Effector memory CD8-positive, alpha-beta T cell (primary cell): ENCODE data around the gene LRP1B.
"Not testable (repeated sequence)": the region's sequence is repeated elsewhere in the genome, so short reads cannot be mapped to it uniquely, and the experiment has no call there.

Experiments
- ATAC-seq: fragments of 150-1000 bp; cut with Tn5 transposase; replicated peaks from 2 replicates; pipeline ENCODE4 v1.10.0; 2021; ENCODE audit warnings: mild to moderate bottlenecking, moderate library complexity
- DNase-seq, 3 experiments: peaks; one replicate each; pipeline ENCODE4 v3.0.0; 2021
- H3K27ac Mint-ChIP-seq, 2 donors: one replicate each; pipeline ENCODE4 v1.8.0; 2022; ENCODE audit warnings: mild to moderate bottlenecking in 2 of 2, mixed read lengths in 2 of 2, moderate library complexity in 2 of 2
- H3K27me3 Mint-ChIP-seq, 2 donors: one replicate each; pipeline ENCODE4 v1.8.0; 2022; ENCODE audit warnings: mixed read lengths in 2 of 2
- H3K36me3 Mint-ChIP-seq: one replicate; pipeline ENCODE4 v1.8.0; 2022; ENCODE audit warnings: mild to moderate bottlenecking, moderate library complexity, mixed read lengths; ENCODE audit not compliant: insufficient read depth
- H3K4me1 Mint-ChIP-seq, 2 donors: one replicate each; pipeline ENCODE4 v1.8.0; 2022; ENCODE audit warnings: low read depth in 2 of 2, mixed read lengths in 2 of 2
- H3K4me3 Mint-ChIP-seq, 2 donors: one replicate each; pipeline ENCODE4 v1.8.0; 2022; ENCODE audit warnings: mild to moderate bottlenecking in 2 of 2, mixed read lengths in 2 of 2, moderate library complexity in 2 of 2
- H3K9me3 Mint-ChIP-seq, 2 donors: one replicate each; pipeline ENCODE4 v1.8.0; 2022; ENCODE audit warnings: mixed read lengths in 2 of 2

Gene LRP1B

DNA sequence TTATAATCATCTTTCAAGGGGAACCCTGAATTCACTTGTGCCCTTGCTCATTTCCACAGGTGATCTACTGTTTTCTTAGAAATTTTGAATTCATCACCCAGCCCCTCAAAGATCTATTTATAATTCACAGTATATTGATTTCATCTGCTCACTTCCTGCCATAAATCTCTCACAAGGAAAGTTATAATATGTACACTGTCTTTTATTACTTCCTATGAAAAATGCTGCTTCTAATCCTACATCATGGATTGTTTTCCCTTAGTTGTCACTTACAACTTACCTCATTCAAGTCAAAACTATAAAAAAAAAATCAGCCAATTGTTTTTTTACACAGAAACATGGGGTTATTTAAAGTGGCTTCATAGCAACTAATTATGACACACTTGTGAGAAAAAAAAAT, 1443.0 kb downstream of the LRP1B start:
- DNase-seq (no peak), ATAC-seq (no peak)
- H3K27me3 Mint-ChIP-seq: no peaks in the 10 kb centered on the region
- no peak overlapping the region for H3K4me3 Mint-ChIP-seq
- H3K4me1 Mint-ChIP-seq: no peaks in the 10 kb centered on the region
- peaks cover 14 to 20% of the 10 kb centered on the region in 2 donors for H3K9me3 Mint-ChIP-seq
- H3K36me3 Mint-ChIP-seq: no peaks in the 10 kb centered on the region
- no peak overlapping the region for H3K27ac Mint-ChIP-seq

DNA sequence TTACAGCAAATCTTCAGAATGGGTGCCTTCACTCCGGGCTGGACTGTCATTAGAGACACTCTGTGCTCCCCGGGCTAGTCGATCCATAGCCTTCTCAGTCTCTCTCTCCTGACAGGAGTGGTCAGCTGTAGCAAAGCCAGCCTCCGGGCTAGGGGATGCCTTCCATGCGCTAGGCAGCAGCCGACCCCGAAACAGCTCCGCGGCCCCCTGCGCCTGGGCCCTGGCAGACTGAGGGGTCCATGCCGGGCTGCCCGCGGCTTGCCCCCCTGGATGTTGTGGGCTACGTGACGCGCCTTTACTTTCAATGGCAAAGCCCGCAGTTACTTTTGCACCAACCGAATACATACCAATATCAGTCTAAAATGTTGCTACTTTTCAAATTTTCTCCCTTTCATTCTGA, 1447.2 kb downstream of the LRP1B start:
- ATAC-seq: no peak
- no peaks in the 10 kb centered on the region for H3K4me1 Mint-ChIP-seq
- H3K27me3 Mint-ChIP-seq: no peaks in the 10 kb centered on the region
- H3K9me3 Mint-ChIP-seq: peaks cover 8 to 11% of the 10 kb centered on the region in 2 donors
- no peak overlapping the region for H3K4me3 Mint-ChIP-seq
- no peaks in the 10 kb centered on the region for H3K36me3 Mint-ChIP-seq
- DNase-seq: no peak
- H3K27ac Mint-ChIP-seq: no peak overlapping the region

GRCh38 chr2:140680862-140681261, 1450.0 kb downstream of the LRP1B start:
- peaks cover 0 to 5% of the 10 kb centered on the region in 2 donors for H3K9me3 Mint-ChIP-seq
- no peak overlapping the region for H3K4me3 Mint-ChIP-seq
- ATAC-seq (no peak), DNase-seq (no peak)
- H3K4me1 Mint-ChIP-seq: no peaks in the 10 kb centered on the region
- H3K36me3 Mint-ChIP-seq: no peaks in the 10 kb centered on the region
- H3K27me3 Mint-ChIP-seq: no peaks in the 10 kb centered on the region
- H3K27ac Mint-ChIP-seq: no peak overlapping the region

DNA sequence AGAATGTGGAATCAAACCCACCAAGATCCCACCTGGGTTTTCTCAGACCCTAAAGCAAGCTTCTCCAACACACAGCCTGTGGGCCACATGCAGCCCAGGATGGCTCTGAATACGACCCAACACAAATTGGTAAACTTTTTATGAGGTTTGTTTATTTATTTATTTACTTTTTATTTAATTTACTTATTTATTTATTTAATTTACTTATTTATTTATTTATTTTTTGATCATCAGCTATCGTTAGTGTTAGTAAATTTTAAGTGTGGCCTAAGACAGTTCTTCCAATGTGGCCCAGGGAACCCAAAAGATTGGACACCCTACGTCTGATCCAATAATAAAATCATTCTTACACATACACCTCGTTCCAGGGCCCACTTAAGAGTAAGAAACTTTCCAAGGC, 1451.1 kb downstream of the LRP1B start:
- Mint-ChIP-seq H3K27me3 (no peaks in the 10 kb centered on the region), H3K27ac (no peak overlapping the region), H3K9me3 (peaks cover 0 to 5% of the 10 kb centered on the region in 2 donors), H3K36me3 (no peaks in the 10 kb centered on the region), H3K4me3 (no peak overlapping the region), H3K4me1 (no peaks in the 10 kb centered on the region)
- ATAC-seq (no peak), DNase-seq (no peak)

- no peak for DNase-seq
- H3K27ac Mint-ChIP-seq: no peak overlapping the region
- H3K4me1 Mint-ChIP-seq: no peaks in the 10 kb centered on the region
- H3K27me3 Mint-ChIP-seq: no peaks in the 10 kb centered on the region
- peaks cover 0 to 9% of the 10 kb centered on the region in 2 donors for H3K9me3 Mint-ChIP-seq
- H3K36me3 Mint-ChIP-seq: no peaks in the 10 kb centered on the region
- H3K4me3 Mint-ChIP-seq: no peak overlapping the region
- no peak for ATAC-seq
Observed at GRCh38 chr2:140669911-140670310, 1460.9 kb downstream of the LRP1B start.

- Mint-ChIP-seq H3K9me3 (peaks cover 0 to 2% of the 10 kb centered on the region in 2 donors), H3K27ac (no peak overlapping the region), H3K36me3 (no peaks in the 10 kb centered on the region), H3K27me3 (no peaks in the 10 kb centered on the region), H3K4me3 (no peak overlapping the region), H3K4me1 (no peaks in the 10 kb centered on the region)
- DNase-seq (no peak), ATAC-seq (no peak)
Observed at GRCh38 chr2:140667203-140667602, 1463.6 kb downstream of the LRP1B start.

GRCh38 chr2:140662504-140662903, 1468.3 kb downstream of the LRP1B start:
- no peak for DNase-seq
- no peaks in the 10 kb centered on the region for H3K27me3 Mint-ChIP-seq
- H3K4me1 Mint-ChIP-seq: no peaks in the 10 kb centered on the region
- no peaks in the 10 kb centered on the region for H3K9me3 Mint-ChIP-seq
- no peak overlapping the region for H3K4me3 Mint-ChIP-seq
- ATAC-seq: no peak
- no peaks in the 10 kb centered on the region for H3K36me3 Mint-ChIP-seq
- no peak overlapping the region for H3K27ac Mint-ChIP-seq

- no peak overlapping the region for H3K27ac Mint-ChIP-seq
- no peaks in the 10 kb centered on the region for H3K4me1 Mint-ChIP-seq
- no peaks in the 10 kb centered on the region for H3K9me3 Mint-ChIP-seq
- no peaks in the 10 kb centered on the region for H3K36me3 Mint-ChIP-seq
- no peak overlapping the region for H3K4me3 Mint-ChIP-seq
- no peaks in the 10 kb centered on the region for H3K27me3 Mint-ChIP-seq
- ATAC-seq (no peak), DNase-seq (no peak)
Observed at GRCh38 chr2:140658760-140659692, 1471.8 kb downstream of the LRP1B start.

DNA sequence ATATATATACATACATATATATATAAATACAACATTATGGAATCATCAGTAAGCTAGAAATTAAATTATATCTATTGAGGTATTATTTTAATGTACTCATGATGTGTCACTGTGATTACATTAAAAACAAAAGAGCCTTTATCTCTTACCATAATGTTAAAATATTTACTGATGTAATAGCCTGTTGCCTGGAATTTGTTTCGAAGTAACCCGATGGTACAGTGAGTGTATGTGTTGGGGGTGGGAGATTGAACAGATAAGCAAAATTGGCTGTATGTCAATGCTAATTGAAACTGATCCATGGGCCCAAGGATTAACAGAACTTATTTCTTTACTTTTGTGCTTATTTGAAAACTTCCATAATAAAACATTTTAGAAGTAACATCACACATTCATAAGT, 1473.2 kb downstream of the LRP1B start:
- Mint-ChIP-seq H3K4me1 (no peaks in the 10 kb centered on the region), H3K4me3 (no peak overlapping the region), H3K27ac (no peak overlapping the region), H3K9me3 (peaks cover 3 to 6% of the 10 kb centered on the region in 2 donors), H3K27me3 (no peaks in the 10 kb centered on the region), H3K36me3 (no peaks in the 10 kb centered on the region)
- DNase-seq (no peak), ATAC-seq (no peak)

DNA sequence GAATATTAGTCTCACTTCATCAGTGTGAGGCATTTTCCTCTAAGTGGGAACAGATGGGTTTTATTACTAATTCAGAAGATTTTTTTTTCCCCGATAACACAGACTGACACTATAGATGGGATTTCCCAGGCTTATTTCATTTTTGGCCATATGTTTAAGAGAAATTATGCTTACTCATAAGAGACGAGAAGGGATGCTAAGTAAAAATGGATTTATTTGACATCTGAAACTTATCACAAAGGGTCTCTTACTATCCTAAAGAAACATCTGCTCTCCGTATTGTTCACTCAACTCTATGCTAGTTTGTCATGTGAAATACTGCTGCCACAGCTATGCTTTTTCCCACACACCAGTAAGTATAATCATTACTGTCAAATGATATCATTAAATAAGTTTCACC, 1476.3 kb downstream of the LRP1B start:
- no peaks in the 10 kb centered on the region for H3K27me3 Mint-ChIP-seq
- peaks cover 4 to 6% of the 10 kb centered on the region in 2 donors for H3K9me3 Mint-ChIP-seq
- H3K4me3 Mint-ChIP-seq: no peak overlapping the region
- DNase-seq (no peak), ATAC-seq (no peak)
- no peak overlapping the region for H3K27ac Mint-ChIP-seq
- no peaks in the 10 kb centered on the region for H3K36me3 Mint-ChIP-seq
- no peaks in the 10 kb centered on the region for H3K4me1 Mint-ChIP-seq

GRCh38 chr2:140650825-140651224, 1480.0 kb downstream of the LRP1B start:
- Mint-ChIP-seq H3K9me3 (peaks cover 6 to 7% of the 10 kb centered on the region in 2 donors), H3K36me3 (no peaks in the 10 kb centered on the region)

GRCh38 chr2:140650134-140650533, 1480.7 kb downstream of the LRP1B start:
- H3K4me3 Mint-ChIP-seq: not testable (repeated sequence)

More at GRCh38 chr2:140650825-140651224, 1480.0 kb downstream of the LRP1B start:
- ATAC-seq (no peak), DNase-seq (no peak)
- Mint-ChIP-seq H3K4me1 (no peaks in the 10 kb centered on the region), H3K27me3 (no peaks in the 10 kb centered on the region), H3K27ac (no peak overlapping the region), H3K4me3 (no peak overlapping the region)

DNA sequence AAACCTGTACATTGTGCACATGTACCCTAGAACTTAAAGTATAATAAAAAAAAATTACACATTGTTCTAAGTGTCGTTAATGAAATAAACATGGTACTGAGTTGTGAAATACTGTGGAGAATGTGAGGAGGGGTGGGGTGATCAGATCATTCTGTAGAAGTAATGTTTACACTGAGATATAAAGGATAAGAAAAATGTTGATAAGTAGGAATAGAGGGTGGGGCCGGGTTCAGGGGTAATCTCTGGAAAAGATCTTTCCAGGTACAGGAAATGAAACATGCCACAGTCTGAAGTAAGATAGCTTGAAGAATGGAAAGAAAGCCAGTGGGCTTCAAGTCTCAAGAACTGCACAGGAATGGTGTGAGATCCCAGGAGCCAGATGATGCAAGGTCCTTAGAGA, 1482.4 kb downstream of the LRP1B start:
- Mint-ChIP-seq H3K4me1 (no peaks in the 10 kb centered on the region), H3K36me3 (no peaks in the 10 kb centered on the region), H3K27ac (no peak overlapping the region)

More at GRCh38 chr2:140650134-140650533, 1480.7 kb downstream of the LRP1B start:
- not testable (repeated sequence) for H3K9me3 Mint-ChIP-seq, ATAC-seq, H3K27ac Mint-ChIP-seq, H3K4me1 Mint-ChIP-seq, H3K36me3 Mint-ChIP-seq, DNase-seq, H3K27me3 Mint-ChIP-seq

GRCh38 chr2:140643761-140644187, 1487.0 kb downstream of the LRP1B start:
- H3K27me3 Mint-ChIP-seq: no peaks in the 10 kb centered on the region
- H3K9me3 Mint-ChIP-seq: peaks cover 0 to 7% of the 10 kb centered on the region in 2 donors
- no peaks in the 10 kb centered on the region for H3K4me1 Mint-ChIP-seq
- no peak for DNase-seq
- no peak overlapping the region for H3K27ac Mint-ChIP-seq
- H3K36me3 Mint-ChIP-seq: no peaks in the 10 kb centered on the region
- H3K4me3 Mint-ChIP-seq: no peak overlapping the region
- no peak for ATAC-seq

More for the DNA sequence above, 1482.4 kb downstream of the LRP1B start:
- Mint-ChIP-seq H3K9me3 (peaks cover 6 to 7% of the 10 kb centered on the region in 2 donors), H3K4me3 (no peak overlapping the region), H3K27me3 (no peaks in the 10 kb centered on the region)
- ATAC-seq (no peak), DNase-seq (no peak)
